ENCODE data around the gene CLDND2. TPM values are rescaled to one million over a fixed set of nuclear protein-coding genes. Genes with fewer than 3 reads are reported as not detected.

CLDND2 gene
- total and polyA plus RNA-seq, 2 of the 4 experiments (the other 2 are of a cell fraction), result not detected

- H3K23ac ChIP-seq (ENCODE audit: low read depth, low read length), result no peak overlapping the region
- H3K14ac ChIP-seq (replicated peaks; ENCODE audit: low read depth, low read length), result no peak overlapping the region
- no TSS peak for BruUV-seq (replicated peaks)
- no peak overlapping the region for H3K27ac ChIP-seq (ENCODE audit: insufficient read depth, low read length)
- no peak overlapping the region for H4K8ac ChIP-seq (ENCODE audit: low read depth in 2 of 2, low read length in 2 of 2)
- H3K9ac ChIP-seq (ENCODE audit: low read depth, low read length), result no peak overlapping the region
- H3K9me1 ChIP-seq (ENCODE audit: insufficient read depth, low read length), result no peaks in the 10 kb centered on the region; the same call in 1 of the 2 replicates
- in situ Hi-C loops (cut with MboI; ENCODE audit: low sequenced_read_pairs) (no loop called here), intact Hi-C loops (cut with micrococcal nuclease) (no loop called here), dilution Hi-C loops (cut with HindIII; ENCODE audit: low sequenced_read_pairs, unreplicated experiment) (no loop called here)
- no peaks in the 10 kb centered on the region for H3K4me1 ChIP-seq (ENCODE audit: control insufficient read depth, insufficient read depth, low read length)
- no peak overlapping the region for H4K5ac ChIP-seq (ENCODE audit: low read depth, low read length)
- H2BK5ac ChIP-seq (ENCODE audit: low read depth, low read length, poor library complexity, severe bottlenecking), result no peak overlapping the region
- no peak overlapping the region for H2AK5ac ChIP-seq (ENCODE audit: low read depth, low read length)
- no peak overlapping the region for H2BK15ac ChIP-seq (ENCODE audit: low read depth, low read length)
- CTCF ChIA-PET, result no interaction called here
- H3K9me3 ChIP-seq (ENCODE audit: control insufficient read depth, insufficient read depth, low read length), result no peaks in the 10 kb centered on the region
- H4K91ac ChIP-seq (ENCODE audit: insufficient read depth, low read depth, low read length), result no peak overlapping the region
- no peak overlapping the region for H2BK120ac ChIP-seq (ENCODE audit: low read depth, low read length)
- H2BK20ac ChIP-seq (ENCODE audit: low read depth, low read length), result no peak overlapping the region
- POLR2A ChIA-PET (ENCODE audit: unreplicated experiment), result no interaction called here
- no peak for DNase-seq
- H4K20me1 ChIP-seq (ENCODE audit: insufficient read depth, low read length), result no peaks in the 10 kb centered on the region
- no peak overlapping the region for H3K56ac ChIP-seq (ENCODE audit: extremely low read depth, insufficient read depth, low read length)
- TF ChIP-seq RAD21 (IDR thresholded peaks at IDR 0.05; ENCODE audit: low read length) (no peak), CTCF (conservative IDR thresholded peaks at IDR 0.05; ENCODE audit: low read depth, low read length) (no peak), SMC3 (IDR thresholded peaks at IDR 0.05; ENCODE audit: low read depth, low read length) (no peak), FOS (IDR thresholded peaks at IDR 0.05; ENCODE audit: low read depth, low read length) (no peak), MAFK (IDR thresholded peaks at IDR 0.05; ENCODE audit: low read depth, low read length) (no peak), RFX5 (IDR thresholded peaks at IDR 0.05; ENCODE audit: low read depth, low read length) (no peak), POLR2A (IDR thresholded peaks at IDR 0.05; ENCODE audit: low read depth, low read length) (no peak), USF2 (IDR thresholded peaks at IDR 0.05; ENCODE audit: low read depth, low read length) (no peak), CHD1 (IDR thresholded peaks at IDR 0.05; ENCODE audit: low read depth, low read length) (no peak), BHLHE40 (IDR thresholded peaks at IDR 0.05; ENCODE audit: low read depth, low read length) (no peak), MXI1 (IDR thresholded peaks at IDR 0.05; ENCODE audit: borderline replicate concordance, low read depth, low read length) (no peak), ELK1 (IDR thresholded peaks at IDR 0.05; ENCODE audit: borderline replicate concordance, low read depth, low read length) (no peak)
- no peaks in the 10 kb centered on the region for H3K36me3 ChIP-seq (ENCODE audit: control insufficient read depth, insufficient read depth, low read length)
- H3K18ac ChIP-seq (ENCODE audit: low read depth, low read length), result no peak overlapping the region
- H3K4ac ChIP-seq (ENCODE audit: low read depth, low read length), result no peak overlapping the region
- WGBS, 2 experiments (ENCODE audit: extremely low coverage in 2 of 2, insufficient read length in 1 of 2), result no CpG with 5 or more reads among the region's 2 CpGs
- 0 out of 4 replicates have a peak, but pooled peaks cover 0 to 6% of the 10 kb centered on the region in 2 experiments for H3K79me1 ChIP-seq (ENCODE audit: low read depth in 1 of 2, low read length in 2 of 2)
- H3K4me2 ChIP-seq (ENCODE audit: low read depth, low read length), result no peak overlapping the region
- H3K27me3 ChIP-seq (ENCODE audit: control insufficient read depth, insufficient read depth, low read length), result no peaks in the 10 kb centered on the region
- H2AK9ac ChIP-seq (replicated peaks; ENCODE audit: low read depth, low read length, poor library complexity), result no peak overlapping the region
- H2AFZ ChIP-seq (replicated peaks; ENCODE audit: low read length, poor library complexity), result no peak overlapping the region
- no peak for ATAC-seq (ENCODE audit: low read depth)
- no peak overlapping the region for H3K4me3 ChIP-seq (ENCODE audit: insufficient read depth, low read depth, low read length)
Measured at GRCh38 chr19:51396175-51396574, 27.4 kb upstream of the CLDND2 start.
